B cell (primary cell): ENCODE results near the gene EP400.

ENCODE experiments used
- EZH2 ChIP-seq: IDR thresholded peaks from 2 replicates; pipeline ENCODE4 v1.6.1; 2012; ENCODE audit warnings: borderline replicate concordance, low read depth, mild to moderate bottlenecking, moderate library complexity, low read length; ENCODE audit not compliant: insufficient read depth, poor library complexity, severe bottlenecking
- TF ChIP-seq, protein P1 (sequence below): fragments of 200-600 bp; IDR thresholded peaks from one replicate; pipeline ENCODE4 v1.8.0; 2022; ENCODE audit warnings: antibody characterized with exemption, mild to moderate bottlenecking

DNA sequence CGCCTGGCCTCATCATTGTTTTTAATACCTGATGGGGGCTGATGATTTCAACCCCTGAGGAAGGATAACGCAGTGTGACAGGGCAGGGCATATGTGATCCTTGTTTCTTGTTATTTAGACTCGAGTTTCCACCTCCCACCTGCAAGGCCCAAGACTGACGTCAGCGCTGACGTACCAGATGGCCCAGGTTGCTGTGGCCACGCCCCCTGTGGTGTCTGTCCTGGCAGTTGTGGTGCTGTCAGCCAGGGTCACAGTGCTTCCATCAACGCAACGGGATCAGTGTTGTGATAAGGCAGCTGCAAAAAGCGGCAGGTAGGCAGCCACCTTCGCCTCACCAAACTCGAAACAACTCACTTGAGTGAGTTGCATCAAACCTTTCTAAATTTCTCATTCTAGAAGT lies 176.0 kb downstream of the EP400 start:
- TF ChIP-seq, protein P1, sequence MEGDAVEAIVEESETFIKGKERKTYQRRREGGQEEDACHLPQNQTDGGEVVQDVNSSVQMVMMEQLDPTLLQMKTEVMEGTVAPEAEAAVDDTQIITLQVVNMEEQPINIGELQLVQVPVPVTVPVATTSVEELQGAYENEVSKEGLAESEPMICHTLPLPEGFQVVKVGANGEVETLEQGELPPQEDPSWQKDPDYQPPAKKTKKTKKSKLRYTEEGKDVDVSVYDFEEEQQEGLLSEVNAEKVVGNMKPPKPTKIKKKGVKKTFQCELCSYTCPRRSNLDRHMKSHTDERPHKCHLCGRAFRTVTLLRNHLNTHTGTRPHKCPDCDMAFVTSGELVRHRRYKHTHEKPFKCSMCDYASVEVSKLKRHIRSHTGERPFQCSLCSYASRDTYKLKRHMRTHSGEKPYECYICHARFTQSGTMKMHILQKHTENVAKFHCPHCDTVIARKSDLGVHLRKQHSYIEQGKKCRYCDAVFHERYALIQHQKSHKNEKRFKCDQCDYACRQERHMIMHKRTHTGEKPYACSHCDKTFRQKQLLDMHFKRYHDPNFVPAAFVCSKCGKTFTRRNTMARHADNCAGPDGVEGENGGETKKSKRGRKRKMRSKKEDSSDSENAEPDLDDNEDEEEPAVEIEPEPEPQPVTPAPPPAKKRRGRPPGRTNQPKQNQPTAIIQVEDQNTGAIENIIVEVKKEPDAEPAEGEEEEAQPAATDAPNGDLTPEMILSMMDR: no peak
- TF ChIP-seq EZH2: no peak
